A549 (cell line): Measurements from ENCODE around the gene ADAMTS19. TPM values are rescaled to one million over a fixed set of nuclear protein-coding genes. Genes with fewer than 3 reads are reported as not detected.
"Not testable (repeated sequence)": the region's sequence is repeated elsewhere in the genome, so short reads cannot be mapped to it uniquely, and the experiment has no call there.

Experiments used
- ATAC-seq, 2 experiments: fragments of 200-7000 bp in 1 of 2; fragments of >200 bp in 1 of 2; cut with Nextera tagmentation in 1 of 2; cut with Tn5 transposase in 1 of 2; 3 replicates each; pipeline versions ENCODE4 v1.8.0 to v1.9.1; 2018 to 2020; ENCODE audit warnings: mild to moderate bottlenecking in 1 of 2, moderate library complexity in 1 of 2
- CTCF ChIA-PET: fragments of 300-600 bp; sonication (Branson Sonifier 250); formaldehyde crosslinking; extraction: SDS; loops from one replicate; lab custom pipeline; 2021; ENCODE audit warnings: antibody characterized with exemption, inconsistent platforms; lab: Yijun Ruan, JAX
- POLR2A ChIA-PET: fragments of 350-600 bp; formaldehyde crosslinking; extraction: SDS; loops from one replicate; lab custom pipeline; 2021; ENCODE audit warnings: antibody characterized with exemption, inconsistent platforms; lab: Yijun Ruan, JAX
- DNase-seq, 2 experiments: peaks; one replicate each; pipeline versions ENCODE4 v3.0.0 to v3.0.0-alpha.2; 2011 to 2016; ENCODE audit warnings: low read depth in 1 of 2, low spot score in 1 of 2
- FAIRE-seq: peaks from 2 replicates; lab custom pipeline; 2011; peaks lifted over from hg19 to GRCh38; lab: Jason Lieb, UNC
- H3K27ac ChIP-seq, 2 experiments: fragments of >200 bp; sonication (Bioruptor Twin); formaldehyde crosslinking; 3 replicates each; pipeline ENCODE4 v1.5.1; 2016 to 2017
- H3K4me1 ChIP-seq: fragments of >200 bp; sonication (Bioruptor Twin); formaldehyde crosslinking; 3 replicates; pipeline ENCODE4 v1.6.1; 2016
- H3K4me2 ChIP-seq: fragments of >200 bp; sonication (Bioruptor Twin); formaldehyde crosslinking; 3 replicates; pipeline ENCODE4 v1.6.1; 2016
- H3K4me3 ChIP-seq: fragments of >200 bp; sonication (Bioruptor Twin); formaldehyde crosslinking; 3 replicates; pipeline ENCODE4 v1.5.1; 2016
- H3K9me3 ChIP-seq: fragments of >200 bp; sonication (Bioruptor Twin); formaldehyde crosslinking; 3 replicates; pipeline ENCODE4 v1.6.1; 2016
- CHD4 ChIP-seq: fragments of 200-600 bp; sonication (generic); IDR thresholded peaks from 2 replicates; pipeline ENCODE4 v1.6.1; 2016; ENCODE audit warnings: antibody characterized with exemption, mild to moderate bottlenecking, borderline replicate concordance
- EP300 ChIP-seq, 2 experiments: fragments of >200 bp; sonication (Bioruptor Twin); formaldehyde crosslinking; IDR thresholded peaks; 2 replicates in 1 of 2; 3 replicates in 1 of 2; pipeline ENCODE4 v1.6.1; 2016 to 2017
- FOSB ChIP-seq: fragments of 250-450 bp; sonication (Bioruptor Pico); IDR thresholded peaks from 2 replicates; pipeline ENCODE4 v1.5.0; 2020; ENCODE audit warnings: mild to moderate bottlenecking, moderate library complexity
- FOXS1 ChIP-seq: fragments of 250-450 bp; sonication (Bioruptor Pico); IDR thresholded peaks from 2 replicates; pipeline ENCODE4 v1.5.0; 2020; ENCODE audit warnings: mild to moderate bottlenecking, moderate library complexity
- HEYL ChIP-seq: fragments of 250-450 bp; sonication (Bioruptor Pico); IDR thresholded peaks from 2 replicates; pipeline ENCODE4 v1.8.0; 2021; ENCODE audit warnings: mild to moderate bottlenecking, moderate library complexity
- HOXB5 ChIP-seq: fragments of 250-450 bp; sonication (Bioruptor Pico); IDR thresholded peaks from 2 replicates; pipeline ENCODE4 v1.5.0; 2020; ENCODE audit warnings: mild to moderate bottlenecking, moderate library complexity
- JUNB ChIP-seq: fragments of >200 bp; sonication (Bioruptor Twin); formaldehyde crosslinking; IDR thresholded peaks from 2 replicates; pipeline ENCODE4 v1.6.1; 2016
- KDM1A ChIP-seq: fragments of 200-600 bp; sonication (generic); IDR thresholded peaks from 2 replicates; pipeline ENCODE4 v1.6.1; 2016; ENCODE audit warnings: low read depth, mild to moderate bottlenecking
- MAFK ChIP-seq: fragments of 450-650 bp; IDR thresholded peaks from 2 replicates; pipeline ENCODE4 v1.6.1; 2014; ENCODE audit not compliant: partially characterized antibody
- NR3C1 ChIP-seq: fragments of >200 bp; sonication (Bioruptor Twin); formaldehyde crosslinking; IDR thresholded peaks from 3 replicates; pipeline ENCODE4 v1.6.1; 2017
- POLR2A ChIP-seq: IDR thresholded peaks from 2 replicates; pipeline ENCODE4 v1.6.1; 2012; ENCODE audit warnings: mild to moderate bottlenecking, low read length
- POLR2AphosphoS2 ChIP-seq: conservative IDR thresholded peaks from 2 replicates; pipeline ENCODE4 v1.6.1; 2012; ENCODE audit warnings: low read length, improper control_type of control experiment, inconsistent platforms
- RAD21 ChIP-seq, 2 experiments: fragments of >200 bp in 1 of 2; sonication (Bioruptor Twin) in 1 of 2; formaldehyde crosslinking in 1 of 2; IDR thresholded peaks in 1 of 2; conservative IDR thresholded peaks in 1 of 2; 2 replicates in 1 of 2; 3 replicates in 1 of 2; pipeline ENCODE4 v1.6.1; 2012 to 2018; ENCODE audit warnings: inconsistent platforms in 1 of 2
- RARB ChIP-seq: fragments of 250-450 bp; sonication (Bioruptor Pico); IDR thresholded peaks from 2 replicates; pipeline ENCODE4 v1.8.0; 2021; ENCODE audit warnings: mild to moderate bottlenecking, moderate library complexity
- ZNF302 ChIP-seq: fragments of 250-450 bp; sonication (Bioruptor Pico); IDR thresholded peaks from 2 replicates; pipeline ENCODE4 v1.9.0; 2021; ENCODE audit warnings: inconsistent platforms, mild to moderate bottlenecking, moderate library complexity
- ZSCAN20 ChIP-seq: fragments of 250-450 bp; sonication (Bioruptor Pico); IDR thresholded peaks from 2 replicates; pipeline ENCODE4 v1.8.0; 2022; ENCODE audit warnings: mild to moderate bottlenecking, moderate library complexity
- WGBS: methylation state at CpG from one replicate; pipeline ENCODE4 v1.1.6; 2017; ENCODE audit errors: missing lambda C conversion rate; 5-methylcytosine and 5-hydroxymethylcytosine counted together
- polyA plus RNA-seq, 4 experiments: library from polyadenylated mRNA; depleted of rRNA in 3 of 4; stranded (reverse); fragments of >200 nt; fragmentation: RNase III in 1 of 4; extraction: RNeasy Plus Mini Kit Qiagen cat#74134 plus additional on column Dnase treatment in 1 of 4; gene quantifications; 2 replicates in 3 of 4; 3 replicates in 1 of 4; pipeline ENCODE4 v1.2.3, GENCODE V29; 2011 to 2017
- TF ChIP-seq, protein P1 (sequence below): IDR thresholded peaks from 2 replicates; pipeline ENCODE4 v1.6.1; 2012; ENCODE audit warnings: low read depth, borderline replicate concordance
- TF ChIP-seq, protein P2 (sequence below): fragments of 250-450 bp; sonication (Bioruptor Pico); IDR thresholded peaks from 2 replicates; pipeline ENCODE4 v1.5.0; 2020; ENCODE audit warnings: low read depth, mild to moderate bottlenecking, moderate library complexity
- TF ChIP-seq, protein P3 (sequence below): IDR thresholded peaks from 2 replicates; pipeline ENCODE4 v1.6.1; 2012
- TF ChIP-seq, protein P4 (sequence below): fragments of 450-650 bp; IDR thresholded peaks from 2 replicates; pipeline ENCODE4 v1.6.1; 2014; ENCODE audit warnings: antibody characterized with exemption
- TF ChIP-seq, protein P5 (sequence below): fragments of 250-450 bp; sonication (Bioruptor Pico); IDR thresholded peaks from 2 replicates; pipeline ENCODE4 v1.5.0; 2021; ENCODE audit warnings: mild to moderate bottlenecking, moderate library complexity, borderline replicate concordance
- TF ChIP-seq, protein P6 (sequence below): fragments of 150-350 bp; IDR thresholded peaks from 2 replicates; pipeline ENCODE4 v1.6.1; 2014; ENCODE audit warnings: low read depth, mild to moderate bottlenecking, low read length

The ADAMTS19 gene
- polyA plus RNA-seq, 2 of the 4 experiments (the other 2 are of a cell fraction): not detected

DNA sequence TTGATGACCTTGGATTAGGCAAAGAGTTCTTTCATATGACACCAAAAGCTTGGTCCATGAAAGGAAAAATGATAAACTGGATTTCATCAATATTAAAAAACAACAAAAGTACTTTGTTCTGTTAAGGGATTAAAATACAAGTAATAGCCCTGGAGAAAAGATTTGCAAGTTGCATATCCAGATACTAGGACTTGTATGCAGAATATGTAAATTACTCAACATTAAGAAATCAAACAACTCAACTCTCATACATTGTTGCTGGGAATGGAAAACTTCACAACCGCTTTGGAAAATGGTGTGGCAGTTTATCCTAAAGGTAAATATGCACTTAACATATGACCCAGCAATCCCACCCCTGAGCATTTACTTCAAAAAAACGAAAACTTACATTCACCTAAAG lies 112.0 kb downstream of the ADAMTS19 start:
- no peaks in the 10 kb centered on the region for H3K4me1 ChIP-seq
- H3K9me3 ChIP-seq: no peaks in the 10 kb centered on the region
- H3K27ac ChIP-seq: no peak overlapping the region
- DNase-seq: no peak
- H3K4me3 ChIP-seq: no peak overlapping the region
- ATAC-seq: no peak
- WGBS: 0% methylated on average over 2 of the region's 2 CpGs
- H3K4me2 ChIP-seq: no peak overlapping the region
- no peak for FAIRE-seq
- POLR2A ChIA-PET: no interaction called here
- CTCF ChIA-PET: no interaction called here
- TF ChIP-seq CHD4 (no peak), HEYL (CRISPR knock-in tag) (no peak), RARB (CRISPR knock-in tag) (no peak), ZNF302 (no peak), POLR2A (no peak), JUNB (no peak)
- TF ChIP-seq, protein P1, sequence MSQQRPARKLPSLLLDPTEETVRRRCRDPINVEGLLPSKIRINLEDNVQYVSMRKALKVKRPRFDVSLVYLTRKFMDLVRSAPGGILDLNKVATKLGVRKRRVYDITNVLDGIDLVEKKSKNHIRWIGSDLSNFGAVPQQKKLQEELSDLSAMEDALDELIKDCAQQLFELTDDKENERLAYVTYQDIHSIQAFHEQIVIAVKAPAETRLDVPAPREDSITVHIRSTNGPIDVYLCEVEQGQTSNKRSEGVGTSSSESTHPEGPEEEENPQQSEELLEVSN: no peak

DNA sequence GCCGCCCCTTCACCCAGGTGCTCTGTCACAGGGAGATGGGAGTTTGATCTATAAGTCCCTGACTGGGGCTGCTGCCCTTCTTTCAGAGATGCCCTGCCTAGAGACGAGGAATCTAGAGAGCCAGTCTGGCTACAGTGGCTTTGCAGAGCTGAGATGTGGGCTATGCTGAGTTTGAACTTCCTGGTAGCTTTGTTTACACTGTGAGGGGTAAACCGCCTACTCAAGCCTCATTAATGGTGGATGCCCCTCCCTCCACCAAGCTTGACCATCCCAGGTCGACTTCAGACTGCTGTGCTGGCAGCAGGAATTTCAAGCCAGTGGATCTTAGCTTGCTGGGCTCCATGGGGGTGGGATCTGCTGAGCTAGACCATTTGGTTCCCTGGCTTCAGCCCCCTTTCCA lies 124.4 kb downstream of the ADAMTS19 start:
- CTCF ChIA-PET, H3K4me1 ChIP-seq, POLR2A ChIA-PET, H3K27ac ChIP-seq, ATAC-seq, FAIRE-seq, H3K9me3 ChIP-seq, DNase-seq, H3K4me2 ChIP-seq, H3K4me3 ChIP-seq: not testable (repeated sequence)
- 4% methylated on average over 4 of the region's 4 CpGs for WGBS

DNA sequence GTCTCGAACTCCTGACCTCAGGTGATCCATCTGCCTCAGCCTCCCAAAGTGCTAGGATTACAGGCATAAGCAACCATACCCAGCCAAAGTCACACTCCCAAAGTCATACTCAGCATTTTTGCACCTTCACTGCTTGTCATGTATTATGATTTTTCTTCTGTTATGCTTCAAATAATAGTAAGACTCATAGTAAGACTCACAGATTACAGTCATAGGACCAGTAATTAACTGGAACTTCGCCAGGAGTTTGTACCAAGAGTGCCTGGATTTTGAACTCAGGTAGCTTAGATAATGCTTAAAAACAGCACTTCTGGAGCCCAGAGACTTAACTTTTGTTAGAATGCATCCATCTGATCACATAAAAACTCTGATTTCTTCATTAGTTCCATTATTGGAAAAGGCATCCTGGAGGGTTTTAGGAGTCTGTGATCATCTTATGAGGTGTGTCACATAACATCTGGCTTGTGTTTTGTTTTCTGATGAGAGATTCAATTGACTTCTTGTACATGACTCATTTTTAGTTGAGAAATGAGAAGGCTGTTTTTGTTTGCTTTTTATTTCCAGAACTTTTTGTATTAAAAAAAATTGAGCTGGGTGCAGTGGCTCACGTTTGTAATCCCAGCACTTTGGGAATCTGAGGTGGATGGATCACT lies 131.5 kb downstream of the ADAMTS19 start:
- Histone ChIP-seq H3K4me2 (no peak overlapping the region), H3K4me1 (no peaks in the 10 kb centered on the region), H3K4me3 (no peak overlapping the region), H3K27ac (no peak overlapping the region), H3K9me3 (no peaks in the 10 kb centered on the region)
- no peak for FAIRE-seq
- 1% methylated on average over 3 of the region's 3 CpGs for WGBS
- ATAC-seq: no peak
- no peak for DNase-seq
- POLR2A ChIA-PET: no interaction called here
- CTCF ChIA-PET: no interaction called here
- TF ChIP-seq, protein P2, sequence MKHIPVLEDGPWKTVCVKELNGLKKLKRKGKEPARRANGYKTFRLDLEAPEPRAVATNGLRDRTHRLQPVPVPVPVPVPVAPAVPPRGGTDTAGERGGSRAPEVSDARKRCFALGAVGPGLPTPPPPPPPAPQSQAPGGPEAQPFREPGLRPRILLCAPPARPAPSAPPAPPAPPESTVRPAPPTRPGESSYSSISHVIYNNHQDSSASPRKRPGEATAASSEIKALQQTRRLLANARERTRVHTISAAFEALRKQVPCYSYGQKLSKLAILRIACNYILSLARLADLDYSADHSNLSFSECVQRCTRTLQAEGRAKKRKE: no peak

DNA sequence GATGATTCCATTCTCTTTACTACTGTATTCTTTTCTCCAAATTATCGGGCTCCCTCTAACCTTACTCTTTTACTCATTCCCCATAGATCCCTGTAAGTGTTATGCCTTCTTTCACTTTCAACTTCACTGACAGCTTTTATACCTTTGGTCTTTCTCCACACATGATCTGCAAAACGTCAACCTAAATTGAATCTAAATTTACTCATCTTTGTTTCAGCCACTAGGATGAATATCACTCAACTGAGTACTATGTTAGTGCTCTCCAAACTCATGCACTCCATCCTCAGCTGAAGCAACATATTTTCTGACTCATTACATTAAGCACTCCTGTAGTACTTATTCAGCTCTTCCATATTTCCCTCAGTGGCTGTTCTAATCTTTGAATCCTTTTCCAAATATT lies 133.4 kb downstream of the ADAMTS19 start:
- no peaks in the 10 kb centered on the region for H3K4me1 ChIP-seq
- no peak overlapping the region for H3K4me2 ChIP-seq
- H3K4me3 ChIP-seq: no peak overlapping the region
- no peaks in the 10 kb centered on the region for H3K9me3 ChIP-seq
- no peak overlapping the region for H3K27ac ChIP-seq
- DNase-seq (no peak), ATAC-seq (no peak)
- CTCF ChIA-PET: no interaction called here
- TF ChIP-seq MAFK (no peak), FOSB (no peak), POLR2AphosphoS2 (no peak), HOXB5 (CRISPR knock-in tag) (no peak), ZSCAN20 (CRISPR knock-in tag) (no peak), RAD21 (conservative IDR thresholded peaks at IDR 0.05 in 1 of 2, IDR thresholded peaks at IDR 0.05 in 1 of 2) (no peak), FOXS1 (no peak), HEYL (CRISPR knock-in tag) (no peak), POLR2A (no peak), RARB (CRISPR knock-in tag) (no peak), NR3C1 (no peak), KDM1A (no peak), EP300 (IDR thresholded peaks at IDR 0.05) (no peak), ZNF302 (no peak)
- TF ChIP-seq, protein P3, sequence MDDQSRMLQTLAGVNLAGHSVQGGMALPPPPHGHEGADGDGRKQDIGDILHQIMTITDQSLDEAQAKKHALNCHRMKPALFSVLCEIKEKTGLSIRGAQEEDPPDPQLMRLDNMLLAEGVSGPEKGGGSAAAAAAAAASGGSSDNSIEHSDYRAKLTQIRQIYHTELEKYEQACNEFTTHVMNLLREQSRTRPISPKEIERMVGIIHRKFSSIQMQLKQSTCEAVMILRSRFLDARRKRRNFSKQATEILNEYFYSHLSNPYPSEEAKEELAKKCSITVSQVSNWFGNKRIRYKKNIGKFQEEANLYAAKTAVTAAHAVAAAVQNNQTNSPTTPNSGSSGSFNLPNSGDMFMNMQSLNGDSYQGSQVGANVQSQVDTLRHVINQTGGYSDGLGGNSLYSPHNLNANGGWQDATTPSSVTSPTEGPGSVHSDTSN: no peak
- TF ChIP-seq, protein P4, sequence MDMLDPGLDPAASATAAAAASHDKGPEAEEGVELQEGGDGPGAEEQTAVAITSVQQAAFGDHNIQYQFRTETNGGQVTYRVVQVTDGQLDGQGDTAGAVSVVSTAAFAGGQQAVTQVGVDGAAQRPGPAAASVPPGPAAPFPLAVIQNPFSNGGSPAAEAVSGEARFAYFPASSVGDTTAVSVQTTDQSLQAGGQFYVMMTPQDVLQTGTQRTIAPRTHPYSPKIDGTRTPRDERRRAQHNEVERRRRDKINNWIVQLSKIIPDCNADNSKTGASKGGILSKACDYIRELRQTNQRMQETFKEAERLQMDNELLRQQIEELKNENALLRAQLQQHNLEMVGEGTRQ: no peak
- TF ChIP-seq, protein P5, sequence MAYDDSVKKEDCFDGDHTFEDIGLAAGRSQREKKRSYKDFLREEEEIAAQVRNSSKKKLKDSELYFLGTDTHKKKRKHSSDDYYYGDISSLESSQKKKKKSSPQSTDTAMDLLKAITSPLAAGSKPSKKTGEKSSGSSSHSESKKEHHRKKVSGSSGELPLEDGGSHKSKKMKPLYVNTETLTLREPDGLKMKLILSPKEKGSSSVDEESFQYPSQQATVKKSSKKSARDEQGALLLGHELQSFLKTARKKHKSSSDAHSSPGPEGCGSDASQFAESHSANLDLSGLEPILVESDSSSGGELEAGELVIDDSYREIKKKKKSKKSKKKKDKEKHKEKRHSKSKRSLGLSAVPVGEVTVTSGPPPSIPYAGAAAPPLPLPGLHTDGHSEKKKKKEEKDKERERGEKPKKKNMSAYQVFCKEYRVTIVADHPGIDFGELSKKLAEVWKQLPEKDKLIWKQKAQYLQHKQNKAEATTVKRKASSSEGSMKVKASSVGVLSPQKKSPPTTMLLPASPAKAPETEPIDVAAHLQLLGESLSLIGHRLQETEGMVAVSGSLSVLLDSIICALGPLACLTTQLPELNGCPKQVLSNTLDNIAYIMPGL (CRISPR knock-in tag): no peak
- TF ChIP-seq, protein P6, sequence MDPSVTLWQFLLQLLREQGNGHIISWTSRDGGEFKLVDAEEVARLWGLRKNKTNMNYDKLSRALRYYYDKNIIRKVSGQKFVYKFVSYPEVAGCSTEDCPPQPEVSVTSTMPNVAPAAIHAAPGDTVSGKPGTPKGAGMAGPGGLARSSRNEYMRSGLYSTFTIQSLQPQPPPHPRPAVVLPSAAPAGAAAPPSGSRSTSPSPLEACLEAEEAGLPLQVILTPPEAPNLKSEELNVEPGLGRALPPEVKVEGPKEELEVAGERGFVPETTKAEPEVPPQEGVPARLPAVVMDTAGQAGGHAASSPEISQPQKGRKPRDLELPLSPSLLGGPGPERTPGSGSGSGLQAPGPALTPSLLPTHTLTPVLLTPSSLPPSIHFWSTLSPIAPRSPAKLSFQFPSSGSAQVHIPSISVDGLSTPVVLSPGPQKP: no peak
- TF ChIP-seq, all 56 proteins: peak for 0
- WGBS: 9% methylated on average over 2 of the region's 2 CpGs
- no peak for FAIRE-seq
- POLR2A ChIA-PET: no interaction called here
